ENCODE data around the gene JMJD1C. TPM values are rescaled to one million over a fixed set of nuclear protein-coding genes. Genes with fewer than 3 reads are reported as not detected.

JMJD1C gene
- total and polyA plus RNA-seq, 10 of the 15 experiments (the other 5 are each of a cell fraction or from before 2014, with no cell fraction given), result 31.2 to 83.3 (median 49.5) TPM

GRCh38 chr10:63150745-63151144 lies 315.0 kb downstream of the JMJD1C start:
- no TSS peak for BruUV-seq (replicated peaks)
- in situ Hi-C loops (cut with MboI) (no loop called here), intact Hi-C loops (cut with micrococcal nuclease; ENCODE audit: unreplicated experiment) (loop anchor here (10.0 kb wide), 2 partner anchors 296 to 886 kb away; partner anchors contain the start of gene RTKN2)
- no peak overlapping the region for H2AFZ ChIP-seq (ENCODE audit: control insufficient read depth, low read depth, low read length)
- ChIA-PET CTCF (no interaction called here), SMC1A (ENCODE audit: uncharacterized antibody, unreplicated experiment) (no interaction called here), RAD21 (ENCODE audit: unreplicated experiment) (no interaction called here), POLR2A (no interaction called here)
- TF ChIP-seq, protein P1, sequence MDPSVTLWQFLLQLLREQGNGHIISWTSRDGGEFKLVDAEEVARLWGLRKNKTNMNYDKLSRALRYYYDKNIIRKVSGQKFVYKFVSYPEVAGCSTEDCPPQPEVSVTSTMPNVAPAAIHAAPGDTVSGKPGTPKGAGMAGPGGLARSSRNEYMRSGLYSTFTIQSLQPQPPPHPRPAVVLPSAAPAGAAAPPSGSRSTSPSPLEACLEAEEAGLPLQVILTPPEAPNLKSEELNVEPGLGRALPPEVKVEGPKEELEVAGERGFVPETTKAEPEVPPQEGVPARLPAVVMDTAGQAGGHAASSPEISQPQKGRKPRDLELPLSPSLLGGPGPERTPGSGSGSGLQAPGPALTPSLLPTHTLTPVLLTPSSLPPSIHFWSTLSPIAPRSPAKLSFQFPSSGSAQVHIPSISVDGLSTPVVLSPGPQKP (IDR thresholded peaks at IDR 0.05; ENCODE audit: low read depth, low read length), result no peak
- no peak for TF ChIP-seq ESRRA (IDR thresholded peaks at IDR 0.05; ENCODE audit: low read length)
- TF ChIP-seq KAT2A (conservative IDR thresholded peaks at IDR 0.05; ENCODE audit: control insufficient read depth, low read depth, low read length), result no peak
- TF ChIP-seq BCLAF1 (IDR thresholded peaks at IDR 0.05), result no peak
- no peak for TF ChIP-seq CREB1 (IDR thresholded peaks at IDR 0.05; ENCODE audit: low read depth)
- TF ChIP-seq RUNX3 (IDR thresholded peaks at IDR 0.05; ENCODE audit: low read length), result no peak
- H3K9ac ChIP-seq (ENCODE audit: control insufficient read depth, insufficient read depth, low read length), result no peak overlapping the region
- H3K4me3 ChIP-seq, result no peak overlapping the region
- no peaks in the 10 kb centered on the region for H3K27me3 ChIP-seq (replicated peaks in 1 of 2; ENCODE audit: control insufficient read depth in 2 of 2, insufficient read depth in 2 of 2, low read length in 1 of 2)
- H3K36me3 ChIP-seq (ENCODE audit: control insufficient read depth in 2 of 2, insufficient read depth in 2 of 2, low read length in 1 of 2), result peaks cover 3 to 14% of the 10 kb centered on the region in 2 experiments
- no peak for FAIRE-seq
- H3K9me3 ChIP-seq (replicated peaks; ENCODE audit: control insufficient read depth, insufficient read depth, low read length), result no peaks in the 10 kb centered on the region
- no peak overlapping the region for H3K4me2 ChIP-seq (ENCODE audit: control insufficient read depth, insufficient read depth)
- no peak for DNase-seq (ENCODE audit: low read depth, low spot score)
- H3K27ac ChIP-seq (ENCODE audit: control insufficient read depth, insufficient read depth), result no peak overlapping the region
- no peak for ATAC-seq
- no peaks in the 10 kb centered on the region for H4K20me1 ChIP-seq (ENCODE audit: control insufficient read depth, insufficient read depth)
- H3K4me1 ChIP-seq (ENCODE audit: control insufficient read depth, insufficient read depth, low read length), result no peaks in the 10 kb centered on the region; the same call in 1 of the 2 replicates
- WGBS (ENCODE audit: insufficient coverage, insufficient replicate concordance, low lambda C conversion rate, missing lambda C conversion rate), result 97% methylated on average over 4 of the region's 4 CpGs
- H3K79me2 ChIP-seq (ENCODE audit: control insufficient read depth, insufficient read depth, low read length), result peaks cover 21% of the 10 kb centered on the region

Measured in GM12878 (cell line).